Activated T-cell treated with anti-CD3 and anti-CD28 coated beads for 24 hours (primary cell): ENCODE data around the gene C5.

Experiments used
- DNase-seq: peaks from one replicate; pipeline ENCODE4 v3.0.0-alpha.2; 2020; ENCODE audit warnings: low read depth

The C5 gene

GRCh38 chr9:120941046-120941770 is 108.9 kb downstream of the C5 start:
- no peak for DNase-seq

- DNase-seq: no peak
Measured at GRCh38 chr9:120940573-120940972, 109.5 kb downstream of the C5 start.

- no peak for DNase-seq
Measured at GRCh38 chr9:120938851-120939250, 111.2 kb downstream of the C5 start.

- DNase-seq: no peak
Measured at GRCh38 chr9:120937596-120937995, 112.5 kb downstream of the C5 start.

- DNase-seq: no peak
Measured at GRCh38 chr9:120937127-120937526, 112.9 kb downstream of the C5 start.

GRCh38 chr9:120936764-120937122 is 113.3 kb downstream of the C5 start:
- DNase-seq: no peak

- peak; percentile 90 for DNase-seq
Measured at GRCh38 chr9:120936011-120936763, 113.9 kb downstream of the C5 start.

- no peak for DNase-seq
Measured at GRCh38 chr9:120935383-120935857, 114.7 kb downstream of the C5 start.

GRCh38 chr9:120934281-120934680 is 115.8 kb downstream of the C5 start:
- DNase-seq: no peak

GRCh38 chr9:120933310-120934055 is 116.6 kb downstream of the C5 start:
- no peak for DNase-seq

GRCh38 chr9:120932086-120932823 is 117.8 kb downstream of the C5 start:
- no peak for DNase-seq

GRCh38 chr9:120931231-120932085 is 118.6 kb downstream of the C5 start:
- peak; percentile 66 for DNase-seq

GRCh38 chr9:120929229-120929791 is 120.8 kb downstream of the C5 start:
- no peak for DNase-seq

- peak; percentile 60 for DNase-seq
Measured at GRCh38 chr9:120928483-120929228, 121.4 kb downstream of the C5 start.

GRCh38 chr9:120928015-120928482 is 122.0 kb downstream of the C5 start:
- DNase-seq: no peak

GRCh38 chr9:120927269-120928014 is 122.6 kb downstream of the C5 start:
- DNase-seq: no peak

- DNase-seq: no peak
Measured at GRCh38 chr9:120926397-120926928, 123.6 kb downstream of the C5 start, which contains the start of gene TRAF1. TSS of gene TRAF1 (minus strand) at chr9:120926796. CDS start at chr9:120926075, 721 bp downstream.

- DNase-seq: peak; percentile 81
Measured at GRCh38 chr9:120925535-120926396, 124.3 kb downstream of the C5 start.
